HG03025 (cell line): Measurements from ENCODE around the gene STPG2.

Experiments
- ATAC-seq: cut with Tn5 transposase; IDR thresholded peaks from one replicate; pipeline ENCODE4 v1.9.1; 2021; ENCODE audit warnings: mild to moderate bottlenecking, moderate library complexity; ENCODE audit not compliant: unreplicated experiment, low FRiP score

The STPG2 gene

DNA sequence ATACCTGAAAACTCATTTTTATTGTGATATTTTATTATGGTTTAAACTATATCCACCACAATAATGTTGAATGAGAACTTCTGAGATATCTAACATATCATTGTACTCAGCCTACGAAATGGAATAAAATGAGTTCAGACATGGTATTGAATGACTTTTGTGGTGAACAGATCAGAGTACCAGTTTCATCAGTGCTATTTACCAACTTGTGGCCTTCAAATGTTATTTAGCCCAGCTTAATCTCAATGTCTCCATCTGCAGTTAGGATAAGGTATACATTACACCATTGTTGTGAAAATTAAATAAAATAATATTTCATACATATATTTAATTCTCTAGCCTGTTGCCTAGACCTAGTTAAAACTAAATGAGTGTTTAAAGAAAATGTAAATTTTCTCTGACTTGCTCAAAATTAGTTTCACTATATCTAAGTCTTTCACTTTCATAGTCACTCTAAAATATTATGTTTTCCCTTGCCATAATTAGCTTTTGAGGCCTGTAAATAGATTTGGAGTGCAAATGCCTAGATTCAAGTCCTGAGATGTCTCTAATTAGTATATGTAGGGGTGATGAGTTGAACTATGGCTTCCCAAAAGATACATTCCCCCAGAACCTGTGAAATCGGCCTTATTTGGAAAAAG is 594.2 kb downstream of the STPG2 start:
- ATAC-seq, result peak; percentile 47

DNA sequence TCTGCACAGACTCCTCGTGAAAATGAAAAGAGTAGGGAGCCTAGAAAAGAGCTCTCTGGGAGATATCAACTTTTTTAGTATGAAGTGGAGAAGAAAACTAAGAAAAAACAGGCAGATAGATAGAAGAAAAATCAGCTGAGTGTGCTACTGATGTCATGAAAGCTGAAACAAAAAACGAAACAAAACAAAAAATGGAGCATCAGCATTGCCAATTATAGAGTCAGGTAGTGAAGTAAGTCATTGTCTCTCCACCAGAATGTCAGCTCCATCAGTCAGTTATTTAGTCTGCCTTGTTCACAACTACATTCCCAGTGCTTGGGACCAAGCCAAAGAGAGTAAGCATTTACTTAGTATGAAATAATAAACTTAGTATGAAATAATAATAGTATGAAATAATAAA is 595.1 kb downstream of the STPG2 start:
- no peak for ATAC-seq

DNA sequence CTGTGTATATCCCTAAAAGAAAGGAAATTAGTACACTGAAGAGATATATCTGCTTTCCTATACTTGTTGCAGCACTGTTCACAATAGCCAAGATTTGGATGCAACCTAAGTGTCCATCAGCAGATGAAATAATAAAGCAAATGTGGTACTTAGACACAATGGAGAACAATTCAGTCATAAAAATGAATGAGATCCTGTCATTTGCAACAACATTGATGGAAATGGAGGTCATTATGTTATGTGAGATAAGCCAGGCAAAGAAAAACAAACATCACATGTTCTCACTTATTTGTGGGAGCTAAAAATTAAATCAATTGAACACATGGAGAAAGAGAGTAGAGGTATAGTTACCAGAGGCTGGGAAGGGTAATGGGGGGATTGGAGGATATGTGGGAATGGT is 611.9 kb downstream of the STPG2 start:
- ATAC-seq, result no peak

DNA sequence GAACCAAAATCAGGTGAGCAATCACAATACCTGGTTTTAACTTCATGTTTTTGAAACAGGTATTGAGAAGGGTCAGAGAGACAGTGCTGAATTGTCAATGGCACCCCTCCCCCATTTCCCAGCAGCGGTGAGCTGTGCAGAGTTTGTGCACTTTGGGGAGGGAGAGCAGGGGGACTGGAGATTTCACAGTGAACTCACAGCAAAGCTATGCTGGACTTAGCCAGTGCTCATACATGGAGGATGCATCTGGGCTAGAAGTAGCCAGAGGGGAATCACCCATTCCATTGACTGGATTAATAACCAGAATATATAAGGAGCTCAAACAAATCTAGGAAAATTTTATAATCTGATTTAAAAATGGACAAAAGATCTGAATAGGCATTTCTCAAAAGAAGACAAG is 612.6 kb downstream of the STPG2 start:
- no peak for ATAC-seq

DNA sequence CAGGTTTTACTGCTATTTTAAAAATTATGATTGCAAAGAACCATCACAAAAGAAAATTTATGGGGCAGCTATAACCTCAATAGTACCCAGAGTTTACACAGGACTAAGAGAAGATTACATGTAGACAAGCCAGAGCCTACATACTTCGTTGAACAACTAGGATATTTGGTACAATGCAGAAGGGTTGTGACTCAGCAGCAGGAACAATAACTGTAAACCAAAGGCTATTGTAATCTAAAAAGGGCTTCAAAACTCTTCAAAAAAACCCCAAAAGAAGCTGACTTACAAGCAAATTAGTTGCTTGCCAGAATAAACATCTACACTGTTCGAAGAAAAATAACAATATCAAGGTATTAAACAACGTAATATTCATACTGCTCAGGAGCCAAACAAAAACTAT is 618.0 kb downstream of the STPG2 start:
- no peak for ATAC-seq

DNA sequence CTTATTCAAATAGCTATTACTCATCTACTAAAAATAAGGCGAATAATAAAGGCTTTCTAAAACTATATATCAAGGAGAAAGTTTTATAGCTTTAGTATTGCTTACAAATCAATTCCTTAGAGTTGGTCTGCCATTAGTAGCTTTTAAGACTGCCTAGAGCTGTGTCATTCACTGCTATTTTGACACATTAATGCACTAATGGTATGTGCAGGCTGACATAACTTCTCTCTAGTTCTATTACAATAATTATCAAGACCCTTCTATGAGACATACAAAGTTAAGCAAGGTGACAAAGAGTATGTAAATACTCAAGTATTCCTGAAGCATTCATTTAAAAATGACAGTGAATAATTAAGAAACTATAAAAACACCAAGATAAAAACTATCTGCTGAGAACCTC is 625.3 kb downstream of the STPG2 start:
- ATAC-seq, result no peak

DNA sequence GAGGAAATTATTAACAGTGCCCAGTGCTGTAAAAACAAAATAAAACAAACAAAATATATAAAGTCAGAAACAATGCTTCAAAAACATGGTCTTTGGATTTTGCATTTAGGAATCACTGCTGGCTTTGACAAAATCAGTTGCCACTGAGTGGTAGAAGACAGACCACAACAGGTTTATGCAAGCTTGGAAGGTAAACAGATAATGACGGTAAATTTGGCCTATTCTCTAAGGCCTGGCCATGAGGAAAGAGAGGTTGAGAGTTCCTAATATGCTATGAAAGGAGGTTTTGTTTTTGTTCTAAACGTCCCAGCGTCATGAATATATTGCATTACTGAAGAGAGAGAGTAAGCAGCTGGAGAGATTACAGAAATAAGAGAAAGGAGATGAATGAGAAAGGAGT is 629.4 kb downstream of the STPG2 start:
- no peak for ATAC-seq
